Naive thymus-derived CD4-positive, alpha-beta T cell (primary cell): ENCODE results near the gene SLC38A5. TPM values are rescaled to one million over a fixed set of nuclear protein-coding genes. Genes with fewer than 3 reads are reported as not detected.
"Not testable (repeated sequence)": the region's sequence is repeated elsewhere in the genome, so short reads cannot be mapped to it uniquely, and the experiment has no call there.

Experiments
- ATAC-seq: fragments of 150-1000 bp; cut with Tn5 transposase; 2 replicates; pipeline ENCODE4 v1.10.0; 2021; ENCODE audit warnings: mild to moderate bottlenecking, moderate library complexity
- CTCF ChIA-PET: fragments of 350-600 bp; sonication (Branson Sonifier 250); formaldehyde crosslinking; loops from one replicate; lab custom pipeline; 2021; ENCODE audit warnings: antibody characterized with exemption; lab: Charles Lee
- POLR2A ChIA-PET: fragments of 350-600 bp; sonication (Branson Sonifier 250); formaldehyde crosslinking; loops from one replicate; lab custom pipeline; 2021; ENCODE audit warnings: antibody characterized with exemption, inconsistent platforms; lab: Charles Lee
- DNase-seq, 9 donors: peaks; one replicate each; pipeline versions ENCODE4 v3.0.0 to v3.0.0-alpha.2; 2020 to 2022; ENCODE audit warnings: mixed read lengths in 1 of 9
- H3K27ac ChIP-seq: one replicate; pipeline ENCODE4 v1.7.0; 2013; ENCODE audit warnings: mild to moderate bottlenecking, low read depth, low read length, moderate library complexity
- H3K27me3 ChIP-seq, 2 donors: one replicate each; pipeline ENCODE4 v1.7.0; 2013; ENCODE audit warnings: low read length in 2 of 2, mild to moderate bottlenecking in 2 of 2, moderate library complexity in 2 of 2; ENCODE audit not compliant: control insufficient read depth in 2 of 2, insufficient read depth in 2 of 2
- H3K36me3 ChIP-seq, 3 experiments: 1 replicate in 2 of 3; 2 replicates in 1 of 3; pipeline ENCODE4 v1.7.0; 2013; ENCODE audit warnings: low read length in 3 of 3, mild to moderate bottlenecking in 3 of 3, moderate library complexity in 1 of 3; ENCODE audit not compliant: insufficient read depth in 3 of 3, control insufficient read depth in 2 of 3
- H3K4me1 ChIP-seq, 2 donors: one replicate each; pipeline ENCODE4 v1.7.0; 2013; ENCODE audit warnings: low read length in 2 of 2, mild to moderate bottlenecking in 2 of 2, moderate library complexity in 1 of 2; ENCODE audit not compliant: control insufficient read depth in 2 of 2, insufficient read depth in 2 of 2
- H3K4me3 ChIP-seq: 2 replicates; pipeline ENCODE4 v1.7.0; 2013; ENCODE audit warnings: mild to moderate bottlenecking, low read length
- H3K9me3 ChIP-seq, 3 experiments: 1 replicate in 2 of 3; 2 replicates in 1 of 3; pipeline ENCODE4 v1.7.0; 2013; ENCODE audit warnings: low read length in 3 of 3; ENCODE audit not compliant: control insufficient read depth in 2 of 3
- H3K27ac Mint-ChIP-seq, 9 donors: one replicate each; pipeline ENCODE4 v1.8.0; 2020 to 2022; ENCODE audit warnings: mixed read lengths in 9 of 9, mild to moderate bottlenecking in 8 of 9, moderate library complexity in 5 of 9, inconsistent platforms in 2 of 9
- H3K27me3 Mint-ChIP-seq, 5 donors: one replicate each; pipeline ENCODE4 v1.8.0; 2021 to 2022; ENCODE audit warnings: mixed read lengths in 5 of 5, mild to moderate bottlenecking in 1 of 5
- H3K36me3 Mint-ChIP-seq, 5 donors: one replicate each; pipeline ENCODE4 v1.8.0; 2020 to 2022; ENCODE audit warnings: mixed read lengths in 5 of 5, mild to moderate bottlenecking in 3 of 5, inconsistent platforms in 1 of 5
- H3K4me1 Mint-ChIP-seq, 7 donors: one replicate each; pipeline ENCODE4 v1.8.0; 2020 to 2022; ENCODE audit warnings: mixed read lengths in 7 of 7, mild to moderate bottlenecking in 3 of 7, inconsistent platforms in 1 of 7
- H3K4me3 Mint-ChIP-seq, 10 donors: one replicate each; pipeline ENCODE4 v1.8.0; 2020 to 2022; ENCODE audit warnings: mild to moderate bottlenecking in 10 of 10, mixed read lengths in 10 of 10, moderate library complexity in 6 of 10, inconsistent platforms in 2 of 10
- H3K9me3 Mint-ChIP-seq, 11 donors: one replicate each; pipeline ENCODE4 v1.8.0; 2020 to 2022; ENCODE audit warnings: mixed read lengths in 11 of 11, mild to moderate bottlenecking in 4 of 11, inconsistent platforms in 1 of 11, moderate library complexity in 1 of 11
- intact Hi-C, 2 donors: fragments of 100-400 bp; cut with micrococcal nuclease; formaldehyde crosslinking; loops; one replicate each; pipeline ENCODE4 v1.15.1; 2023
- polyA plus RNA-seq, 2 donors: library from polyadenylated mRNA; unstranded; fragments of 300-500 nt; fragmentation: Illumina TruSeq; gene quantifications; one replicate each; pipeline ENCODE4 v1.2.3, GENCODE V29; 2021
- total RNA-seq, 6 experiments: library from RNA in 5 of 6; stranded (reverse) in 5 of 6; gene quantifications; 1 replicate in 5 of 6; 2 replicates in 1 of 6; pipeline ENCODE4 v1.2.3 and lab custom pipeline; 2021 to 2026

Gene SLC38A5
- total and polyA plus RNA-seq, 7 experiments from 2014 or later: 9.4 to 75.5 (median 14.8) TPM

DNA sequence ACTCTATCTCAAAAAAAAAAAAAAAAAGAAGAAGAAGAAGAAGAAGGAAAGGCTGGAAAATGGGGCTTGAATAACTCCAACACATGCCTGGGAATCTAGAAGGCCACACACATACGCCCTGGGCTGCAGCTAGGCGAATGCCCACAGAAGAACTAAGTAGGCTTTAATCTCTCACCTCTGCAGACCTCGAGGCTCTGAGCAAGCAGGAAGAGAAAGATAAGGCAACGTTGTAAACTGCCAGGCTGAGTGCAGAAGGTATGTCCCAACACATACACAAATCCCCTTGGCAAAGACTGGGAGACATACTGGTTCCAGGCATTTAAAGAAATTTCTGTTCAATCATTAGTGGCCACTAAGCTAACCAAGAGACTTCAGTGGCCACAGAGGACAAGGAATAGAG lies 18.4 kb downstream of the SLC38A5 start:
- no peaks in the 10 kb centered on the region for H3K36me3 Mint-ChIP-seq
- CTCF ChIA-PET: no interaction called here
- no peaks in the 10 kb centered on the region for H3K27me3 ChIP-seq
- no peaks in the 10 kb centered on the region for H3K27me3 Mint-ChIP-seq
- no peak overlapping the region for H3K27ac Mint-ChIP-seq
- DNase-seq (no peak), ATAC-seq (no peak)
- H3K36me3 ChIP-seq: no peaks in the 10 kb centered on the region
- POLR2A ChIA-PET: no interaction called here
- peaks cover 0 to 2% (median 0%) of the 10 kb centered on the region in 7 donors for H3K4me1 Mint-ChIP-seq
- H3K9me3 ChIP-seq: no peaks in the 10 kb centered on the region
- no peak overlapping the region for H3K4me3 Mint-ChIP-seq
- intact Hi-C loops: no loop called here
- peaks cover 0 to 4% (median 0%) of the 10 kb centered on the region in 11 donors for H3K9me3 Mint-ChIP-seq
- no peak overlapping the region for H3K4me3 ChIP-seq
- no peak overlapping the region for H3K27ac ChIP-seq
- H3K4me1 ChIP-seq: no peaks in the 10 kb centered on the region

DNA sequence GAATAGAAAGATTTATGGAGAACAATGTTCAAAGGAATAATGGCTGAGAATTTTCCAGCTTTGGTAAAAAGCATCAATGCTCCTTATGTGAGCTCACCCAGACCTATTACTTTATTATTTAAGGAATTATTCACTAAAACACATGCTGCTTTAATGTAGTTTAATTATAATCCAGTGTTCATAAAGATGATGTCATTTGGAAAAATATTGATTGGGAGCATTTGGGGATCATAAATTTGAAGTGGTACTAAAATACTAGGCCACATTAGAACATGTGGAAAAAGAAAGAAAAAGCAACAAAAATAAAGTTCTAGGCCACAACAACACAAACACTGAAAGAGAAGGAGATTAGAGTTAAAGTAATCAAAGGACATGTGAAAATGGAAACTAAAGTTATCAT lies 20.0 kb downstream of the SLC38A5 start:
- no peaks in the 10 kb centered on the region for H3K27me3 ChIP-seq
- Mint-ChIP-seq H3K27ac (no peak overlapping the region), H3K36me3 (no peaks in the 10 kb centered on the region), H3K9me3 (peaks cover 0 to 4% (median 0%) of the 10 kb centered on the region in 11 donors), H3K4me1 (peaks cover 0 to 1% (median 0%) of the 10 kb centered on the region in 7 donors), H3K4me3 (no peak overlapping the region), H3K27me3 (no peaks in the 10 kb centered on the region)
- CTCF ChIA-PET: no interaction called here
- H3K9me3 ChIP-seq: no peaks in the 10 kb centered on the region
- DNase-seq (no peak), ATAC-seq (no peak)
- intact Hi-C loops: no loop called here
- no peak overlapping the region for H3K4me3 ChIP-seq
- no peaks in the 10 kb centered on the region for H3K4me1 ChIP-seq
- no peaks in the 10 kb centered on the region for H3K36me3 ChIP-seq
- POLR2A ChIA-PET: no interaction called here
- no peak overlapping the region for H3K27ac ChIP-seq

DNA sequence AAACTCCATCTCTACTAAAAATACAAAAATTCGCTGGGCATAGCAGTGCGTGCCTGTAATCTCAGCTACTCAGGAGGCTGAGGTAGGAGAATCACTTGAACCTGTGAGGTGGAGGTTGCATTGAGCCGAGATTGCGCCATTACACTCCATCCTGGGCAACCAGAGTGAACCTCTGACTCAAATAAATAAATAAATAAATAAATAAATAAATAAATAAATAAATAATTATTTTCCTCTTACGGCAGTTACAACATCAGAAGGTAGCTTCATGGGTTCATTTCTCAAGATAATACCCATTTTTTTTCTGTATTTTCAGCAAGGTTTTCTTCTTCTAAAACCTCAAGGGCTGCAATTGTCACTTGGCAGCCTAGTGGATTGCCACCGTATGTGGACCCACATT lies 22.9 kb downstream of the SLC38A5 start:
- H3K27ac ChIP-seq, H3K27ac Mint-ChIP-seq, H3K27me3 ChIP-seq, H3K4me3 ChIP-seq, H3K36me3 Mint-ChIP-seq, H3K4me3 Mint-ChIP-seq, POLR2A ChIA-PET, H3K9me3 Mint-ChIP-seq, H3K4me1 ChIP-seq, intact Hi-C loops, H3K36me3 ChIP-seq, H3K4me1 Mint-ChIP-seq, H3K27me3 Mint-ChIP-seq, DNase-seq, ATAC-seq, H3K9me3 ChIP-seq, CTCF ChIA-PET: not testable (repeated sequence)

DNA sequence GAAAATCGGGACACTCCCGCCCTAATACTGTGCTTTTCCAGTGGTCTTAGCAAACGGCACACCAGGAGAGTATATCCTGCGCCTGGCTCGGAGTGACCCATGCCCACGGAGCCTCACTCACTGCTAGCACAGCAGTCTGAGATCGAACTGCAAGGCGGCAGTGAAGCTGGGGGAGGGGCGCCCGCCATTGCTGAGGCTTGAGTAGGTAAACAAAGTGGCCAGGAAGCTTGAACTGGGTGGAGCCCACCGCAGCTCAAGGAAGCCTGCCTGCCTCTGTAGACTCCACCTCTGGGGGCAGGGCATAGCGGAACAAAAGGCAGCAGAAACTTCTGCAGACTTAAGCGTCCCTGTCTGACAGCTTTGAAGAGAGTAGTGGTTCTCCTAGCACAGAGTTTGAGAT lies 36.3 kb downstream of the SLC38A5 start:
- H3K27me3 ChIP-seq, H3K4me1 ChIP-seq, H3K36me3 ChIP-seq, H3K4me3 ChIP-seq, H3K27me3 Mint-ChIP-seq, CTCF ChIA-PET, H3K27ac ChIP-seq, H3K9me3 ChIP-seq, H3K36me3 Mint-ChIP-seq, intact Hi-C loops, ATAC-seq: not testable (repeated sequence)
- Mint-ChIP-seq H3K27ac (peak overlapping the region in 1 of 9 donors; percentile 17), H3K9me3 (peaks cover 0 to 39% (median 13%) of the 10 kb centered on the region in 11 donors), H3K4me3 (peak overlapping the region in 3 of 10 donors; percentile 31 to 52 (median 45)), H3K4me1 (peaks cover 0 to 18% (median 6%) of the 10 kb centered on the region in 7 donors)
- peak in 5 of 9 donors; percentile 10 to 40 (median 27) for DNase-seq
- POLR2A ChIA-PET: interaction anchor here (0.7 to 1.4 kb wide), 3 partner anchors 38 to 759 kb away, joined by 3 read pairs; no protein-coding TSS in a partner anchor

DNA sequence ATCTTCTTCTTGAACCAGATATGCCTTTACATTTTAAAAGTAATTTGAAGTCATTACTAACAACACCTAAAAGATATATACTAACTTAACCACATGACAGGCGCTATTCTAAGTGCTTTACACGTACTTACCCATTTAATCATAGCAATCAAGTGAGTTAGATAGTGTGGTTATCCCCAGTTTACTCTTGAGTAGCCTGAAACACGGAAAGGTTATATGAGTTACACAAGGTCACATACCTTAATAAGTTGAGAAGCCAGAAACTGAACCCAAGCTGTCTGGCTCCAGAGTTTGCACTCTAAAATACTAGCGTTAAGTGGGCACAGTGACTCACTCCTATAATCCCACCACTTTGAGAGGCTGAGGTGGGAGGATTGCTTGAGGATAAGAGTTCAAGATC lies 39.9 kb downstream of the SLC38A5 start:
- ATAC-seq, intact Hi-C loops, H3K4me3 Mint-ChIP-seq, H3K4me1 ChIP-seq, H3K4me3 ChIP-seq, H3K27ac ChIP-seq, POLR2A ChIA-PET, CTCF ChIA-PET, H3K27me3 Mint-ChIP-seq, H3K27me3 ChIP-seq, H3K36me3 ChIP-seq, H3K27ac Mint-ChIP-seq, H3K9me3 ChIP-seq, H3K36me3 Mint-ChIP-seq, DNase-seq: not testable (repeated sequence)
- Mint-ChIP-seq H3K4me1 (peaks cover 0 to 24% (median 11%) of the 10 kb centered on the region in 7 donors), H3K9me3 (peaks cover 0 to 30% (median 10%) of the 10 kb centered on the region in 11 donors)

DNA sequence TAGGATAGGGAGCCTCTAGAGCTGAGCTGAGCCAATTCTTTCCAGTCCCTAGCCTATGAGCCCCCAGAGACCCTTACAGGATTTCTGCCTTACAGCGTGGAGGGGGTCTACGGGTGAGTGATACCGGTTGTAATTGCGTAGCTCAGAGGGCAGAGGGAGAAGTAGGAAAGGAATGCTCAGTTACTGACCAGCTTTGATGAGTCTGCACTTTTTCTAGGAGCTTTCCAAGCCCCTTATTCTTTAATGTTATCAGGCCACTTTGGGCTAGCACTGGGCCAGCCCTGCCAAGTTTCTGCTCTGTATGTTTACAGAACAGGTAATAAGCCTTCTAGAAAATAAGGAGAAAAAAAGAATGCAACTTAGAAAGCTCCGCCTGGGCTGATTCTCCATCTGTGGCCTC lies 40.5 kb downstream of the SLC38A5 start:
- POLR2A ChIA-PET, H3K27ac Mint-ChIP-seq, intact Hi-C loops, H3K27me3 Mint-ChIP-seq, CTCF ChIA-PET, H3K27ac ChIP-seq, H3K9me3 ChIP-seq, H3K4me3 Mint-ChIP-seq, H3K27me3 ChIP-seq, ATAC-seq, H3K36me3 Mint-ChIP-seq, H3K4me3 ChIP-seq, H3K36me3 ChIP-seq, H3K4me1 ChIP-seq, DNase-seq: not testable (repeated sequence)
- Mint-ChIP-seq H3K4me1 (peaks cover 0 to 24% (median 11%) of the 10 kb centered on the region in 7 donors), H3K9me3 (peaks cover 0 to 25% (median 6%) of the 10 kb centered on the region in 11 donors)

DNA sequence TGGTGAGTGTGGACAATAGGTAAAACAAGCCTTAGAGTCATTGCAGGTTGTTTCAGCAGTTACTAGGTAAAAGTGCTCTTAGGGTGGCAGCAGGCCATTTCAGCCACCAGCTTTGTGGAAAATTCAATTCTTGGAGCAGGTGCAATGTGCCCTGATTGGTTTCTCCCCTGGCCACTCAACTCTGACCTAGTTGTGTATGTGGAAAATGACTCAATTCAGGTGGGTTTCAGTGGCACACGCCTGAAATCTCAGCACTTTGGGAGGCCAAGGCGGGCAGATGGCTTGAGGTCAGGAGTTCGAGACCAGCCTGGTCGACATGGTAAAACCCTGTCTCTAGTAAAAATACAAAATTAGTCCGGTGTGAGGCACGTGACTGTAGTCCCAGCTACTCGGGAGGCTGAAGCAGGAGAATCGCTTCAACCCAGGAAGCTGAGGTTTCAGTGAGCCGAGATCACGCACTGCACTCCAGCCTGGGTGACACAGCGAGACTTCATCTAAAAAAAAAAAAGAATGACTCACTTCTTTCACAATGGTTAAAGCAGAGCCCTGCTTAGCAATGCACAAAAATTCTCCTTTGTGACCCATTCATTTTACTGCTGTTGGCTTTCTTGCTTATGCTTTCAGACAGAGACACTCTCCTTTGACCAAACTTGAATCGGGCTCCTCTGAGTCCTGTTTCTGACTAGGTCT lies 42.9 kb downstream of the SLC38A5 start:
- ATAC-seq, H3K4me3 Mint-ChIP-seq, H3K9me3 Mint-ChIP-seq, DNase-seq, H3K36me3 Mint-ChIP-seq, H3K9me3 ChIP-seq, H3K4me3 ChIP-seq, intact Hi-C loops, CTCF ChIA-PET, H3K27me3 ChIP-seq, H3K36me3 ChIP-seq, H3K4me1 Mint-ChIP-seq, H3K27ac ChIP-seq, H3K4me1 ChIP-seq, POLR2A ChIA-PET, H3K27ac Mint-ChIP-seq, H3K27me3 Mint-ChIP-seq: not testable (repeated sequence)
